Activated CD4-positive, alpha-beta T cell treated with anti-CD3 and anti-CD28 coated beads, Interleukin-10, Interleukin-2, amounts not matched to agents 100 ng/mL and 50 ng/mL, durations not matched to agents 16 hours and 8 hours (primary cell): ENCODE data around the gene POLN.
"Not testable (repeated sequence)": the region's sequence is repeated elsewhere in the genome, so short reads cannot be mapped to it uniquely, and the experiment has no call there.

Source experiments
- DNase-seq: peaks from one replicate; pipeline ENCODE4 v3.0.0-alpha.2; 2020

Gene POLN

DNA sequence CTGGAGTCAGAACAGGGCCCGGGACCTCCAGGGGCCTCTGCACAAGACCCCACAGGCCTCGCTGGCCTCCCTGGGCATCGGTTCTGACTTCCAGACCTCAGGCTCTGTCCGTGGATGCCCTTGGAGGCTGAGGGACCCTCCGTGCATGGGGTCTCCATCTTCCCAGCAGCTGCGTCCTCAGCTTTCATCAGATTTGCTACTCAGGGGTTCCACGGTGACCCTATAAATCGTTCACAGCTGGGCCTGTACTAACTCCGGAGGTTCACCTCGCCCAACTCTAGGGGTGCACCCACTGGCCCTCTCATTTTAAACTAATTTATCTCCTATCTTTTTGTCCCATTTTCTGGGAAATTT is 33.1 kb upstream of the POLN start:
- not testable (repeated sequence) for DNase-seq

DNA sequence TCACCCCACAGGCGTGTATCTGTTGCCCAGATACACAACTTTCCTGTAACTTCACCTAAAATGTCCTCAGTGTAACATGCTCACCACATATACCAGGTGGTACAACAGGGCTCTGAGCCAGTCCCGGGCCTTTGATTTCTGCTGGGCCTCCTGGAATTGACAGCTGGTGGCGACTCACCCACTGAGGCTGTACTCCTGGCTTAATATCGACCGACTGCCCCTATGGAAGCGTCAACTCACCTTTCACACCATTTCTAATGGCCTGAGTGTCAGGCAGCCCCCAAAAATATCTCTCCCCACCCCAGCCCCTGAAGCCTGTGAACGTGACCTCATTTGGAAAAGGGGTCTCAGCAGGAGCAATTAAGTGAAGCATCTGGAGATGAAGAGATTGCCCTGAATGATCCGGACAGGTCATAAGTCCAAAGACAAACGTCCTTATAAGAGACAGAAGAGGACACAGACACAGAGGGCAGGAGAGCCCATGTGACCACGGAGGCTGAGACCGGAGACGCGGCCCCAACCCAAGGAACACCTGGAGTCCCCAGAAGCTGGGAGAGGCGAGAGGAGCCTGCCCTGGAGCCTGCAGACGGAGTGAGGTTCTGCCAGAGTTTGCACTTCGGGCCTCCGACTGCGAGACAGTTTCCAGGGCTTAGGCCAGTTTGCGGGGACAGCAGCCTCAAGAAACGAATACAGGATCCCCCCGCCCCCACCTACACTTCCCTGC is 32.6 kb upstream of the POLN start:
- no peak for DNase-seq

DNA sequence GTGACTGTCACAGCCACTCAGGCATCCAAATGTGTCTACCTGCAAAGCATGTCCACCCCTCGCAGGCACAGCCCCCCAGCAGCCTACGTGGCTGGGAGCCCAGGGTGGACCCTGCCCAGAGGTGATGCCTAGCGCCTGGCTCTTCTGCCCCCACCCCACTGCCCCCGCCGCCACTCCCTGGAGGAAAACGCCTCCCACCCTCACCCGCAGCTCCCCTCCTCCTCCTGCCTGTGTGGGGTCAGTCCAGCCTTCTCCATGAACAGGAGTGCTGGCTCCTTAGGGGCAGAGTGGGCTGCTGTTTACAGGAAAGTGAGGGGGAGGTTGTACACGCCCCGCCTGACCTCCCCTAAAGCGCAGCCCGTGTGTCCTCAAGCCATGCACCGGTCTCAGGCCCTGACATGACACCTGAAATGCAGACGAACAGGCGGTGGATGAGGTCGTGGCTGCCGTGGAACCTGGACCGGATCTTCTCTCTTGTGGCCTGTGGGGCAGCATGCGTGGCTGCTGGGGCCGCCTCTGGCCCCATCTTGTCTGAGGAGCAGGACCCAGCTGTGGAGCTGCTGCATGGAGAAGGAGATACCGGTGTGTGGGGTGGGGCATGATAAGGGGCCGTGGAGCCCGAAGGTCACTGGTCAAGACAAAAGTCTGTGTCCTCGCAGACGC is 31.9 kb upstream of the POLN start:
- no peak for DNase-seq

DNA sequence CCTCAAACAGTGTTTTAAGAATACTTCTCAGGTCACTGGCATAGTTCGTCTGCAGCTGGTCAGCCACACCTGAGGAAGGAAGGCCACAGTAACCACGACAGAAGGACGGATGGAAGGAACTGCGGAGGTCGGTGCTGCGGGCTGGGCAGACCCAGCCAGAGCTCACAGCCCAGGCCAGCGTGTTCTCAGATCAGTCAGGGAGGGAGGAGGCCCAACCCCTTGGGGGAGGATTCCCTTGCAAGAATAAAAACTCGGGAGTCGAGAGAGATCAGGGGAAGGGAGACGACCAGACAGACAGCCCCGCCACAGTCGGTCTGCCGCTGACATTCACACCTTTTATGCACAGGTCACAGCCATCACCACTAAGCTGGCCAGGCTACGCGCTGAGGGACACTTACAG is 31.3 kb upstream of the POLN start:
- DNase-seq = no peak

DNA sequence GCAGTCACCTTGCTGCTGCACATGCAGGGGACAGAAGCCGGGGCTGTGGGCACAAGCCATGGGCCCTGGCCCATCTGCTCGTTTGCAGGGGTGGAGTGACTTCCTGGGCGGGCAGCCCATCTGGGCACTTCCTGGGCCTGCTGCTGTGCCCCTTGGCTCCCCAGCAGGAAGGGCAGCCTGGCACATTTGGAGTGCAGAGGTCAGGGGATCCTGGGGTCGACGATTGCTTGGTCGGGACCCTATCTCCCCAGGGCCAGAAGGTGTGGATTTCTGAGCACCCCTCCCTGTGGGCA is 30.9 kb upstream of the POLN start:
- DNase-seq = no peak

DNA sequence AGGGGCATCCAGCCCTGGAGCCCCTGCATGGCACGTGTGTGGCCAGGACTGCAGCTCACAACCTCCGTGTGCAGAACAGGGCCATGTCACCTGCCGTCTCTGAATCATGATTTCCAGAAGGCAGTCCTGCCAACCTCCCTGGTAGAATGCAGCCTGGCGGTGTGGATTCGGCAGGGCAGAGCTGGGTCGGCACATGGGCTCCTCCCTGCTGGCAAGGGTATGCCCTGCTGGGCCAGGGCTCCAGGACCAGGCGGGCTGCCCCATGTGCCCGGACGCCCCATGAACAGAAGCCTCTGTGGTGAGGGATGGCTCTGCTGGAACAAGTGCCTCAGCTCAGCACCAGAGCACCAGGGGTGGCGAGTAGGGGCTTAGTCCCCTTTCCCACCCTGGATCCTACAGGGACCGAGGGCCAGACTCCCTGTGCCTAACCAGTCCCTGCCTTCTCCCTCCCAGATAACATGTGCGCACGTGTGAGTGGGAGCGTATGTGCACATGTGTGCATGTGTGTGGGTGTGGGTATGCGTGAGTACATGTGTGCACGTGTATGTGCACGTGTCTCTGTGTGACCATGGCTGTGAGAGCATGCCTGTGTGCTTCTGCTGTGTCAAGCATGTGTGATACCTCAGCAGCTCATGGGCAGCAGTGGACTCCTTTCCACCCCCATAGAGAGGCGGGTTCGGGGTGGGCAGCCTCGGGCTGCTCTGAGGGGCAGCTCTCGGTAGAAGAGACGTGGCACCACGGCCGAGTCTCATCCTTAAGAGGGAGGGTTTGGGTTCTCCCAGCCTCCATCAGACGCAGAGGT is 30.3 kb upstream of the POLN start:
- no peak for DNase-seq

DNA sequence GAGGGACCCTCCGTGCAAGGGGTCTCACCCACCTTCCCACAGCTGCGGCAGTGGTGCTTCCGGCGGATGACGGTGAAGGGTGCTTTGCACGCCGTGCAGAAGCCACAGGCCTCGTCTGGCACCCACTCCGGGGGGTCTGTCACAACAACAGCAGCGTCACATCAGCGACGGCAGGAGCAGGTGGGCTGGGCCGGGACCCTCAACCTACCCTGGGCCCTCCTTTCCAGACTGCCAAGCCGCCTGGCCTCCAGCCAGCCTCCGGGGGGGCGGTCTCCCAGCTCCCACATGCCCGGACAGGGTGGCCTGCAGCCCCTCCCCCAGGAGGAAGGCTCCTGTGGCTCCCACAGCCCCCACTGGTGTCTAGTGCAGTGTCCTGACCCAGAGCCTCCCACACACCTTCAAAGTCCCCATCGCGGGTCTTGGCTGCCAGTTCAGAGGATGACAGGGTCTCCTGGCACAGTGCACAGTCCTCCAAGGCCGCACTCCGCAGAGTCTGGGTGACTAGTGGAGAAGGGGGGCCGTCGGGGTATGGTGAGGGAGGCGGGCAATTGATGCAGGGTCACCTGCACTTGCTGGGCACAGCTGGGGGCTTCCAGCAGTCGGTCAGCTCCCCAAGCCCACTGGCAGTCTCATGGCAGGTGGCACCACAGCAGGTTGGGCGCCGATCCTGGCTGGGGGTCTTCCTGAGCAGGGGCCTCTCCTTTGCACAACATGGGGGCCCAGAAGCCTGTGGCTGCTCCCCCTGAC is 29.5 kb upstream of the POLN start:
- no peak for DNase-seq

DNA sequence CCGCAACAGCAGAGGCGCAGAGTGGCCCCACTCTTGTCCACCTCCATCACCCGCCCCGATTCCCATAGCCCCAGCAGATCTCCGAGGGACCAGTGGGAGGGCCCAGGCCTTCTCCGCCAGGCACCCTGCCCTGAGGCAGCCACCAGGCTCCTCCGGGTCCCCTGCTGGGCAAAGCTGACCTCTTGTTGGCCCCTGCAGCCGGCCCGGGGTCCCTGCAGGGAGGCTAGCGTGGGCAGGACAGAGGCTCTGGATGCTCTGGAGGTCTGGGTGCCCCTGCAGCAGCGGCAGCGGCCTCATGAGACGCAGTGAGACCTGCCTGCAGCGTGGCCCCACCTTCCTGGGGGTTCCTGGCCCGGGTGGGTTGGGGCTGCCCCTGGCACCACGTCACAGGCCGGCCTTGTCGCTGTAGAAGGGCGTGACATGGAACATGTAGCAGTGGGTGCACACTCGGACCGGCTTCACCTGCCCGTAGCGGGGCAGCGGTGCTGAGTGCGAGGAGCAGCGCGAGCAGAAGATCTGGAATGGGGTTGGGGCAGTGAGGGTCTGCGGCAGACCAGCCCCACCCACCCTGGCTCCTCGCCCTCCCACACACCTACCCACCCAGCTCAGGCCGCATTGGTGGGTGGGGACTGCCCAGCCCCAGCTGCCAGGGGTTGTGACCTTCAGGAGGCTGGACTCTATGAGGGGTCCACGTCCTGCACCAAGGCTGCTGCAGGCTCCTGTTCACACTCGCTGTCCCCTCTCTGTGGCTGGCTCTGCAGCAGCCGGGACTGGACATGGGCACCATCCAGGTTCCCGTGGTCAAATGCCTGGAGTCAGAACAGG is 28.6 kb upstream of the POLN start:
- DNase-seq = no peak

DNA sequence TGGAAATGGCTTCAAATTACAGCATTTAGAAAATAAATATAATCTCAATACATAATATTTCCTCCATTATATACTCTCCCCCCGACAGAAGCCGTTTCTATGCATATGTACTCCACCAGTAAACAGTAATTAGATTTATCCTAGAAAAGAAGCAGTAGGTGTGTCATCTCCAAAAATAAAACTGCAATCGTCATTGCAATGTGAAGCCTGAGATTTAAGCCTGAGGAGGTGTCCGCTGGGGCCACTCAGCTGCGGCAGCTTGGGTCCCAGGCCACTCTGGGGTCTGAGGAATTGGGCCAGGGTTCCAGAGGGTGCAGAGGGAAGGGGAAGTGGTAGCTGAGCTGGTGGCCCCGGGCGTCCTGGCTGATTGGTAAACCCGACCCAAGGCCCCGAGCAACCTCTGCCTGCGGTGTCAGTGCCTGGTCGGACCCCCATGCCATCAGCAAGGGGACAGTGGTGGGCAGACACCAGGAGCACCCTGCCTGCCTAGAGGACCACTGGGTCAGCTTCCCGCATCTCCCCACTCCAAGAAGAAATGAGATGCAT is 27.8 kb upstream of the POLN start:
- DNase-seq = no peak

DNA sequence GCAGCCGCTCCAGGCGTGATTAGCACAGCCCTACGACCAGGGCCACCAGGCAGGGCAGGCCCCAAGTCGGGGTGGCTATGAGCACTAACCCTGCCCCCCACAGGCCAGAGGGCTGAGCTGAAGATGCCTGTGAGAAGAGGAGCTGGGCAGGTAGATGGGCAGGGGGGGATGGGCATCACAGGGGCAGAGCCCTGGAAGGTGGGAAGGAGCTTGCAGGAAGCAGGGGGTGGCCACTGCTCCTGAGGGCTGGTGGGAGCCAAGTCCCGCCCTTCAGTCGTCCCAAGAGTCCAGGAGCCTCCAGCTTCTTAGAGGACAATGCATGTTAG is 27.2 kb upstream of the POLN start:
- no peak for DNase-seq

DNA sequence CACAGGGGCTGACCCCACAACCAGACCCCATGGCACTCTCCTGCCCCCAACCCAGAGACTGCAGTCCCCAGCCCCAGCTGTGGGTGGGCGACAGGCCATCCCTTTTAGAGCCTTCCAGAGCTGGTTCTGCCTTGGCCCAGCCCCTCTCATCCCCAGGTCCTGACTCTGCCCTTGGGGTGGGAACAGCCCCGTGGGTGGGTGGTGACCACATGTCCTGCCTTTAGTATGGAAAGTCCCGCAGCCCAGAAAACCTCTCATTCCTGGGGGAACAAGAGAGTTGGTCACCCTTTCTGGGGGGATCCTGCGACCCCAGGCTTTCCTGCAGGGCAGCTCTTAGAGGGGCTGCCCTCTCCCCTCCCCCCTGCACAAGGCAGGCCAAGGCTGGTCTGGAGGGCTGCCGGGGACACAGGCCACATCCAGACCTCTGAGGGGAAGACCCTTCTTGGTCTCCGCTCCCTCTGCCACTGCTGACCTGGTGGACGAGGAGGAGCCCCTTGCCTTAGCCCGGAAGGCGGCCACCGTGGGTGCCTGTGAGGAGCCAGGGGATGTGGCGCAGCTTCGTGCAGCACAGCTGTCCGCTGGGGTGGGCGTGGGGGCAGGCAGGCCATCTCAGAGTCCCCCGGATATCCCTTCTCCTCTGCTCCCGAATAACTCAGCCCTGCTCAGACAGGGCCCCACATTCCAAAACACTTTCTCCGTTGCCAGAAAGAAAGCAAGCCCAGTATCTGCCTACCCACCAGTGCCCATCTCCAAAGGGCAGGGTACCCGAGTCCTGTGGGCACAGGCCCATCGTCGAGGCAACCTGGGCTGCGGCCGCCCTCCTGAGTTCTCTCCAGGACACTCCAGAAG is 26.7 kb upstream of the POLN start:
- no peak for DNase-seq

DNA sequence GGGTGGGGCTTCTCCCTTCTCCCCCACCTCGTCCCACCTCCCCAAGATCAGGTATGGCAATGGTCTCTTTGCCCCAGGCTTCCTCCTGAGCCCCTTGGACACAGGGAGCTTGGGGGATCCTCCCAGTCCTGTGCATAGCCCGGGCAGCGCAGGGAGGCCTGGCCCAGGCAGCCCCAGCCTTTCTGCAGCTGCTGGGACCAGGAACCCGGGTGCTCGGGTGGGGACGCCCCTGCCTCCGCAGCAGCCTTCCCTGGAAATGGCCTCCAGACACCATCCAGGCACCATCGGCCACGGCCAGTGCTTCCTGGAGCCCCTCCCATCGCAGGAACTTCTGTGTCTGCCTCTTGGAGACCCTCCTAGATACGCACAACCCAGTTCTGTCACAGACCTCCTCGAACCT is 25.9 kb upstream of the POLN start:
- DNase-seq = no peak

DNA sequence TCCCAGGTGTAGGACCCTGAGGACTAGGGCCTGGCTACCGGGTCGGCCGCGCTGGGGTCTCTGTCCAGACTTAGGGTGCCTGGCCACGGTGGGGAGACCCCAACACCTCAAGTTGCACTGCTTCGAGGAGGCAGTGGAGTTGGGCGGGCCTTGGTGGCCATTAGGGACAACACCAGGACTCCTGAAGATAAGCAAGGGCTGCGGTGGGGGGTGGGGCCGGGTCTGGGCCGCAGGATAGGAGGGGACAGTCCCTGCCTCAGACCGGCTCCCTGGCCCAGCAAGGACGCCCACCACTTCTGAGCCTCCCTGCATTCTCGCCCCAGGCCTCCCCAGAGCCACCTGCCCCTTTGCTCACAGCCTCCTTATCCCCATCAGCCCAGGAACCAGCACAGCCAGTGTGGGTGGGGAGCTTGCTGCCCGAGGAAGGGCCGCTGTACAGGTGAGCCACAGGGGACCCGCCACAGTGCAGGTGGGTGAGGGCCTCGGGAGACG is 25.4 kb upstream of the POLN start:
- DNase-seq = no peak

DNA sequence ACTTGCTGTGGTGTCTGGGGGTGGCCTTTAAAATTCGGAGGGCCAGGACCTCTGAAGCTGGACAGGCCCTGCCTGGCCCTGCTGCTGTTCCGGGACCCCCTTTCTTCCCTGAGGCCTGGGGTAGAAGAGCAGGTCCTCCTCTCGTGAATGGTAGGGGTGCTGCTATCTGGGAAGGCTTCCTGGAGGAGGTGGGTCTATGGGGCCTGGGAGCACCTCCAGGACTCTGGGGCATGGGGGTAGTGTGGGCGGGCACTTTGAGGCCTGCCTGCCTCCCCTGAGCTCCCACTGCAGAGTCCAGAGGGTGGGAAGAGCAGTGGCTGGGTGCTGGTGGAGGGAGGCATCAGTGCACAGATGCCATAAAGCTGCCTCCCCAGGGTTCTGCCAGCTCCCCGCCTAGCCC is 24.9 kb upstream of the POLN start:
- no peak for DNase-seq

DNA sequence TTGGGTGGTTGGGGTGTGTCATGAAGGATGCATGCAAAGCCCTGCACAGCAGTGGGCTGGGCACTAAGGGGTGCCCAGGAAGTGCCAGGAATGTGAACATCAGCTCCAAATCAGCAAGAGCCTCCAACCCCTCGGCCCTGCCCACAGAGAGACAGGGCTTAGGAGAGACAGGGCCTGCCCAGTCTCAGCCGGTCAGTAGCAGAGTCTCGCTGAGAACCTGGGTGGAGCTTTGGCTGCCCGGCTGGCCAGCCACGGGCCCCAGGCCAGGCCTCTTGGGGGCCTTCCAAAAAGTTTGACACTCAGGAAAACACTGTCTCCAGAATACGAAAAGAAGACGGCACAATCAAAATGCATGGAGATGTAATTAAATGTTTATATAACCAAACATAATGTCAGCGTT is 24.3 kb upstream of the POLN start:
- no peak for DNase-seq

DNA sequence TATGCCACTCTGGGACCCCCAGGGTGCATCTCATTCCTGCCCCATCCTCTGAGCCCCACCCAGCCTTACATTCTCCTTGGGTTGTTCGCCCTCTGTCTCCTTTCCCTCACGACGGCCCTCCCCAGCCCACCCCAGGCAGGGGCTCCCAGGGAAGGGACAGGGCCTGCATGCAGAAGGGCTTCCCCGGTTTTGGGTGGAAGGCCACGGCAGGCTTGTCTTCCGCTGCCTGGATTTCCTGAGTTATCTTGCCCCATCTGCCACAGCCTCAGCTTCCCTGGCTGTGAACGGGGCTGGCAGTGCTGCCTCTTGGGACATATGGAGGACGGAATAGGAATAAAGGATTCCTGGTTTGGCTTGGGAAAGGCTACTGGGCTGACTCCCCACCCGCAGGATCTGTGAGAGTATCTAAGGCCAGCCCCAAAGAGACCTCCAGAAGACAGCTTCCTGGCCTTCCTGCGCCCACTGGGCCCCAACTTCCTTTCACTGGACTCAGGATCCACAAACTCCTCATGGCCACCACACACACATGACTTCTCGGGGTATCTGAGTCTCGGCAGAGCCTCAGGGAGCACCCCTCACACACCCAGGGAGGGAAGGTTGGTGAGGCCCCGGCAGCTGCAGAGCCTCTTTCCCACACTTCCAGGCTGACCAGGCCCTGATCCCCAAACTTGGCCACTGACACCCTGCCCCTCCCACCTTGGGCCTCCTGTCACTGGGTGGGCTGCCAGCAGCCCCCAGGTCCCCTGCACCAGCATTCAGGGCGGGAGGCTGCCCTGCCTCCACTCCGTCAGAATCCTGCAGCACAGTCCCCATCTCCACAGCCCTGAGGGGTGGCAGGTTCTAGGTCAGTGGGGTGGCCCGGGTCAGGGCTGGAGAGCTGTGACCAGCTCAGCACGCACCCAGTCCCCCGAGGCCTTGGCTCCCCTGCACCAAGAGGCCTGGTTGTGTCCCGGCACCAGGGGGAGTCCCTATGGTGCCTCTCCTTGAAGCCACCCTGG is 23.5 kb upstream of the POLN start:
- DNase-seq = no peak

DNA sequence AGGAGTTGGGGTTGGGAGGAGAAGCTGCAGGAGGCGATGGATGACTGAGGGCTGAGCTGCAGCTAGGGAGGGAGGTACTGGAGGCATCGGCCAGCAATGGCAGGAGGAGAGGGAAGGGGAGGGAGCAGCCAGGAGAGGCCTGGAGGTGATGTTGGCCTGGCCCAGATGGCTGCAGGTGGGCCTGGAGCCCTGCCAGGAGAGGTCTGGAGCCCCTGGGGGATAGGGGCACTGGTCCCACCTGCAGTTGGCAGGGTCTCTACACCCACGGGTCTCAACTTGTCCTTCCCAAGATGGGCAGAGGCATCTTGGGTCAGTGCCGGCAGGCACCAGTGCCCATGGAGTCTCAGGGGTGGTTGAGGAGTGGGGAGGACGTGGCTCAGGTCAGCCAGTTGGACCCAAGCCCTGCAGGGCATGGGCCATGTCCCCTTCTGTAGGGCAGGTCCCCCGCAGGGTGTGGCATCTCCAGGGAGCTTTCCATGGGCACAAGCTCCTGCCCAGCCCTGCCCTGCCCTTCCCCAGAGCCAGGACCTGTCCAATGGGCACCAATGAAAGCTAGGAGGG is 22.6 kb upstream of the POLN start:
- DNase-seq = no peak

DNA sequence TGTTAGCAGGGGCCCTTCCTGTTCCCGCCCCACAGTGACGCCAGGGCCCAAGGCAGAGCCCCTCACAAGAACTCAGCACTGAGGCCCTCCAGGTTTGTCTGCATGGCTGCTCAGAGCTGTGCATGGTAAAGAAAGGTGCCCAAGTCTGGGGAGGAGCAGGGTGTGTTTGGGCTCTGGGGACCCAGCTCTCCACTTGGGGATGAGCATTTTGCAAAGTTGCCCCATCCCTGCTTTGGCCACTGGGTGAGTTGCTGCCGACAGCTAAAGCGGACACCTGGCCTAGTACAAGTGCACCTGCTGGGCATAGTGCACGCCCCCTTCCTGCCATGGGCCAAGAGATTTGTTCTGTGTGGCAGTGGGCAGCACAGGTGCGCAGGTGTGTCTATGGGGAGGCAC is 22.0 kb upstream of the POLN start:
- no peak for DNase-seq

DNA sequence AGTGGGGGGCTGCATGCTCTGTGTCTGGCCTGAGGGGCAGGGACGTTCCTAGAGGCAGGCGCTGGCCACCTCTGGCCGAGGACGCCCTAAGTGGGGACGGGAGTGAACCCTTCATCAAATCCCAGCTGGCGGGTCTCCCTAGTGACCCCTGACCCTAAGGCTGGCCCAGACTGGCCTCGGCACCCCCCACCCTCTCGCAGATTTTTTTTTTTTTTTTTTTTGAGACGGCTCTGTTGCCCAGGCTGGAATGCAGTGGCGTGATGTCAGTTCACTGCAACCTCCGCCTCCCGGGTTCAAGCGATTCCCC is 21.0 kb upstream of the POLN start:
- DNase-seq = no peak
